HCT116 (cell line): ENCODE results near the gene GOLGA1. TPM values are rescaled to one million over a fixed set of nuclear protein-coding genes. Genes with fewer than 3 reads are reported as not detected.

Experiments used
- ATAC-seq: fragments of 200-7000 bp; cut with Tn5 transposase; 2 replicates; pipeline ENCODE4 v1.9.1; 2020; ENCODE audit warnings: mild to moderate bottlenecking, moderate library complexity
- BruUV-seq: library from RNA; stranded (reverse); fragments of 400-500 nt; replicated peaks from 2 replicates; lab custom pipeline; 2021; lab: Mats Ljungman, UMichigan
- CTCF ChIA-PET: fragments of 300-600 bp; sonication (Branson Sonifier 250); formaldehyde crosslinking; loops from one replicate; lab custom pipeline; 2021; ENCODE audit warnings: antibody characterized with exemption; lab: Charles Lee
- POLR2A ChIA-PET: fragments of 300-600, 350-600 bp; sonication (Branson Sonifier 250); formaldehyde crosslinking; loops from one replicate; lab custom pipeline; 2021; ENCODE audit warnings: antibody characterized with exemption; lab: Charles Lee
- RAD21 ChIA-PET, 2 experiments: fragments of 300-600 bp; sonication (Branson Sonifier 250); formaldehyde crosslinking; loops; one replicate each; lab custom pipeline; 2023; ENCODE audit warnings: low total read pairs in 2 of 2; ENCODE audit not compliant: uncharacterized antibody in 2 of 2, unreplicated experiment in 2 of 2, low non-redundant PET in 1 of 2; lab: Charles Lee
- DNase-seq: peaks from one replicate; pipeline ENCODE4 v3.0.0-alpha.2; 2010; ENCODE audit warnings: low read depth, low spot score
- H2AFZ ChIP-seq: fragments of 200-600 bp; shearing (Covaris generic), sonication (generic); 2 replicates; pipeline ENCODE4 v1.6.1; 2017; ENCODE audit warnings: low read depth, mixed run types, mixed read lengths, antibody characterized with exemption, low read length; ENCODE audit not compliant: poor library complexity, severe bottlenecking
- H3K27ac ChIP-seq: 2 replicates; pipeline ENCODE4 v1.5.1; 2012; ENCODE audit warnings: low read depth, low read length
- H3K27me3 ChIP-seq: fragments of 200-600 bp; sonication (generic); 2 replicates; pipeline ENCODE4 v1.6.1; 2016; ENCODE audit warnings: mixed run types, low read length, mixed read lengths; ENCODE audit not compliant: insufficient read depth
- H3K36me3 ChIP-seq, 2 experiments: fragments of 200-500 bp in 1 of 2; fragments of 200-600 bp in 1 of 2; sonication (Bioruptor generic) in 1 of 2; sonication (generic) in 1 of 2; 2 replicates each; pipeline versions ENCODE4 v1.5.1 to v1.6.1; 2014 to 2016; ENCODE audit warnings: low read length in 2 of 2, inconsistent platforms in 1 of 2, mixed read lengths in 1 of 2, mixed run types in 1 of 2; ENCODE audit not compliant: insufficient read depth in 2 of 2, control insufficient read depth in 1 of 2
- H3K4me1 ChIP-seq, 2 experiments: fragments of 200-600 bp in 1 of 2; sonication (generic) in 1 of 2; 2 replicates each; pipeline versions ENCODE4 v1.5.1 to v1.6.1; 2012 to 2017; ENCODE audit warnings: low read length in 2 of 2, inconsistent platforms in 1 of 2, mild to moderate bottlenecking in 1 of 2, mixed read lengths in 1 of 2, mixed run types in 1 of 2, moderate library complexity in 1 of 2; ENCODE audit not compliant: insufficient read depth in 2 of 2, control insufficient read depth in 1 of 2
- H3K4me2 ChIP-seq: fragments of 200-600 bp; sonication (generic); 2 replicates; pipeline ENCODE4 v1.6.1; 2017; ENCODE audit warnings: mixed run types, low read length, mixed read lengths
- H3K4me3 ChIP-seq, 2 experiments: fragments of 200-600 bp in 1 of 2; sonication (generic) in 1 of 2; replicated peaks in 1 of 2; 2 replicates each; pipeline ENCODE4 v1.5.1; 2011 to 2016; ENCODE audit warnings: low read length in 2 of 2, control low read depth in 1 of 2, low read depth in 1 of 2, mild to moderate bottlenecking in 1 of 2, mixed read lengths in 1 of 2, mixed run types in 1 of 2
- H3K79me2 ChIP-seq: fragments of 200-600 bp; sonication (generic); 2 replicates; pipeline ENCODE4 v1.6.1; 2017; ENCODE audit warnings: mild to moderate bottlenecking, mixed run types, low read length, moderate library complexity, mixed read lengths; ENCODE audit not compliant: insufficient read depth
- H3K9ac ChIP-seq: fragments of 200-600 bp; sonication (generic); 2 replicates; pipeline ENCODE4 v1.6.1; 2016; ENCODE audit warnings: low read length, mixed read lengths
- H3K9me2 ChIP-seq: fragments of 200-600 bp; sonication (generic), shearing (Covaris generic); 2 replicates; pipeline ENCODE4 v1.6.1; 2017; ENCODE audit warnings: mixed run types, mild to moderate bottlenecking, moderate library complexity; ENCODE audit not compliant: insufficient read depth
- H3K9me3 ChIP-seq, 2 experiments: fragments of 200-500 bp in 1 of 2; fragments of 200-600 bp in 1 of 2; sonication (Bioruptor generic) in 1 of 2; sonication (generic) in 1 of 2; 2 replicates each; pipeline ENCODE4 v1.6.1; 2014 to 2017; ENCODE audit warnings: low read length in 2 of 2, mixed read lengths in 2 of 2, inconsistent platforms in 1 of 2, low read depth in 1 of 2, mild to moderate bottlenecking in 1 of 2, mixed run types in 1 of 2, moderate library complexity in 1 of 2; ENCODE audit not compliant: control insufficient read depth in 1 of 2, insufficient read depth in 1 of 2
- H4K20me1 ChIP-seq: fragments of 200-600 bp; sonication (generic), shearing (Covaris generic); 2 replicates; pipeline ENCODE4 v1.6.1; 2017; ENCODE audit warnings: mixed run types, mild to moderate bottlenecking, moderate library complexity; ENCODE audit not compliant: insufficient read depth
- EZH2phosphoT487 ChIP-seq: fragments of 200-600 bp; IDR thresholded peaks from 2 replicates; pipeline ENCODE4 v1.6.1; 2018; ENCODE audit warnings: antibody characterized with exemption, borderline replicate concordance
- FOSL1 ChIP-seq: IDR thresholded peaks from 2 replicates; pipeline ENCODE4 v1.6.1; 2012; ENCODE audit warnings: low read depth
- JUND ChIP-seq: IDR thresholded peaks from 2 replicates; pipeline ENCODE4 v1.6.1; 2012
- POLR2A ChIP-seq: IDR thresholded peaks from 2 replicates; pipeline ENCODE4 v1.7.0; 2011; ENCODE audit warnings: borderline replicate concordance; ENCODE audit not compliant: insufficient read depth, insufficient read length; ENCODE audit errors: extremely low read depth
- TCF7L2 ChIP-seq: IDR thresholded peaks from 2 replicates; pipeline ENCODE4 v1.7.0; 2011; ENCODE audit warnings: borderline replicate concordance, inconsistent platforms; ENCODE audit not compliant: insufficient read depth, insufficient read length; ENCODE audit errors: extremely low read depth
- YY1 ChIP-seq: IDR thresholded peaks from 2 replicates; pipeline ENCODE4 v1.6.1; 2011; ENCODE audit warnings: low read length, low read depth, moderate library complexity, mild to moderate bottlenecking; ENCODE audit not compliant: insufficient replicate concordance; ENCODE audit errors: extremely low read depth
- intact Hi-C: fragments of 100-400 bp; cut with micrococcal nuclease; formaldehyde crosslinking; loops from 2 replicates; pipeline ENCODE4 v1.10.0; 2022
- total RNA-seq: library from RNA; stranded (reverse); gene quantifications from one replicate; pipeline ENCODE4 v1.2.1, GENCODE V29; 2021; ENCODE audit not compliant: unreplicated experiment

GOLGA1 gene
- total RNA-seq, 1 experiment from 2014 or later, result 13.1 TPM

DNA sequence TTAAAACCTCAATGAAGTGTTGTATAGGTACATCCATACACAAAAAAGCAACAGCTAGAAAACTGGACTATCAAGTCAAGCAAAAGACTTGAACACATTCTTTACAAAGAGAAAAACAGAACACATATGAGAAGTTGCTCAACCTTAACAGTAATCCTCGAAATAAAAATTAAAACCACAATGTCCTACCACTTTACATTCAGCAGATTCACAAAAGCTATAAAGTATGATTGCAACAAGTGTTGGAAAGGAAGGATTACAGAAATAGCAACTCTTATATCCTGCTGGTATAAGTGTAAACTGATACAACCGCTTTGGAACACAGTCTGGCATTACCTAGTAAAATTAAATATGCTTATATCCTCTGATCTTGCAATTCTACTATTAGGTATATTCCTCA lies 28.5 kb upstream of the GOLGA1 start:
- Histone ChIP-seq H3K79me2 (no peaks in the 10 kb centered on the region), H3K27ac (no peak overlapping the region), H3K9me2 (no peaks in the 10 kb centered on the region)
- no peak for DNase-seq
- TF ChIP-seq EZH2phosphoT487 (no peak), FOSL1 (no peak), TCF7L2 (no peak), YY1 (no peak)
- TF ChIP-seq, all 23 proteins: peak for 0
- BruUV-seq, result no TSS peak
- H3K9me3 ChIP-seq, result no peaks in the 10 kb centered on the region
- ChIA-PET RAD21 (no interaction called here), POLR2A (no interaction called here), CTCF (no interaction called here)
- H3K4me3 ChIP-seq, result no peak overlapping the region
- intact Hi-C loops, result no loop called here
- H3K4me2 ChIP-seq, result no peak overlapping the region
- H3K9ac ChIP-seq, result no peak overlapping the region
- no peak for ATAC-seq
- H4K20me1 ChIP-seq, result no peaks in the 10 kb centered on the region
- H3K36me3 ChIP-seq, result no peaks in the 10 kb centered on the region
- H3K4me1 ChIP-seq, result no peaks in the 10 kb centered on the region
- H2AFZ ChIP-seq, result no peak overlapping the region
- H3K27me3 ChIP-seq, result no peaks in the 10 kb centered on the region

DNA sequence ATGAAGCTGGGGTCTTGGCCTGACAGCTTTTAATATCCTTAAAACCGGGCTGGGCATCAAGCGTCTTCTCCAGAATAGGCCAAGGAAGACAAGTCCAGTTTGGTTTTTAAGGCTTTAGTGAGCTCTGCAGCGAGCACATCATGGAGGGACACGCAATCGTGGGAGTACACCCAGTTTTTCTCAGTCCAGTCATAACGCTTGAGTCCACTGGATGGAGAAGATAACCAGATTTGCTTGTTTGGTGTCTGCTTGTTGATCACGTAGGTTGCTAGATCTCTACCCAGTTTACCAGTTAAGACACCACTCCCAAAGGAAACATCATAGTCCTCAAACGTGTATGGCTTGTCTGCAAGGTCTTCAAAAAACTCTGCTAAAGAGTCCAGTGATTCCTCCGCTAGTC lies 27.4 kb upstream of the GOLGA1 start:
- ATAC-seq, result no peak
- H3K79me2 ChIP-seq, result no peaks in the 10 kb centered on the region
- no peaks in the 10 kb centered on the region for H3K4me1 ChIP-seq
- no TSS peak for BruUV-seq
- H3K9me2 ChIP-seq, result no peaks in the 10 kb centered on the region
- H3K36me3 ChIP-seq, result no peaks in the 10 kb centered on the region
- H3K27me3 ChIP-seq, result no peaks in the 10 kb centered on the region
- no peak for DNase-seq
- no peak for TF ChIP-seq JUND
- no peak for TF ChIP-seq TCF7L2
- TF ChIP-seq POLR2A, result no peak
- no peaks in the 10 kb centered on the region for H3K9me3 ChIP-seq
- no peak overlapping the region for H3K27ac ChIP-seq
- H3K4me2 ChIP-seq, result no peak overlapping the region
- H3K9ac ChIP-seq, result no peak overlapping the region
- H4K20me1 ChIP-seq, result no peaks in the 10 kb centered on the region
- intact Hi-C loops, result no loop called here
- ChIA-PET RAD21 (no interaction called here), POLR2A (no interaction called here), CTCF (no interaction called here)
- no peak overlapping the region for H3K4me3 ChIP-seq
- H2AFZ ChIP-seq, result no peak overlapping the region
